ENCODE data around the gene PSMD13. TPM values are rescaled to one million over a fixed set of nuclear protein-coding genes. Genes with fewer than 3 reads are reported as not detected.

PSMD13 gene
- total RNA-seq, 1 donor from 2014 or later = 71.9 TPM

DNA sequence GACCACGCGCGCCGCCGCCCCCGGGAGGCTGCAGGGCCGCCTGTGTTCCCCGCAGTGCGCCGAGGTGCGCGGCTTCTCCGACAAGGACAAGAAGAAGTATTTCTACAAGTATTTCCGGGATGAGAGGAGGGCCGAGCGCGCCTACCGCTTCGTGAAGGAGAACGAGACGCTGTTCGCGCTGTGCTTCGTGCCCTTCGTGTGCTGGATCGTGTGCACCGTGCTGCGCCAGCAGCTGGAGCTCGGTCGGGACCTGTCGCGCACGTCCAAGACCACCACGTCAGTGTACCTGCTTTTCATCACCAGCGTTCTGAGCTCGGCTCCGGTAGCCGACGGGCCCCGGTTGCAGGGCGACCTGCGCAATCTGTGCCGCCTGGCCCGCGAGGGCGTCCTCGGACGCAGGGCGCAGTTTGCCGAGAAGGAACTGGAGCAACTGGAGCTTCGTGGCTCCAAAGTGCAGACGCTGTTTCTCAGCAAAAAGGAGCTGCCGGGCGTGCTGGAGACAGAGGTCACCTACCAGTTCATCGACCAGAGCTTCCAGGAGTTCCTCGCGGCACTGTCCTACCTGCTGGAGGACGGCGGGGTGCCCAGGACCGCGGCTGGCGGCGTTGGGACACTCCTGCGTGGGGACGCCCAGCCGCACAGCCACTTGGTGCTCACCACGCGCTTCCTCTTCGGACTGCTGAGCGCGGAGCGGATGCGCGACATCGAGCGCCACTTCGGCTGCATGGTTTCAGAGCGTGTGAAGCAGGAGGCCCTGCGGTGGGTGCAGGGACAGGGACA, 44.1 kb downstream of the PSMD13 start:
- Histone ChIP-seq H3K9me3 (no peaks in the 10 kb centered on the region), H3K4me1 (peaks cover 21% of the 10 kb centered on the region), H3K4me3 (peak overlapping the region in 1 of 2 donors; percentile 37), H3K27ac (no peak overlapping the region), H3K27me3 (peaks cover 29% of the 10 kb centered on the region), H3K36me3 (no peaks in the 10 kb centered on the region)
- DNase-seq (ENCODE audit: extremely low spot score in 2 of 2) = no peak
- TF ChIP-seq, protein P1, sequence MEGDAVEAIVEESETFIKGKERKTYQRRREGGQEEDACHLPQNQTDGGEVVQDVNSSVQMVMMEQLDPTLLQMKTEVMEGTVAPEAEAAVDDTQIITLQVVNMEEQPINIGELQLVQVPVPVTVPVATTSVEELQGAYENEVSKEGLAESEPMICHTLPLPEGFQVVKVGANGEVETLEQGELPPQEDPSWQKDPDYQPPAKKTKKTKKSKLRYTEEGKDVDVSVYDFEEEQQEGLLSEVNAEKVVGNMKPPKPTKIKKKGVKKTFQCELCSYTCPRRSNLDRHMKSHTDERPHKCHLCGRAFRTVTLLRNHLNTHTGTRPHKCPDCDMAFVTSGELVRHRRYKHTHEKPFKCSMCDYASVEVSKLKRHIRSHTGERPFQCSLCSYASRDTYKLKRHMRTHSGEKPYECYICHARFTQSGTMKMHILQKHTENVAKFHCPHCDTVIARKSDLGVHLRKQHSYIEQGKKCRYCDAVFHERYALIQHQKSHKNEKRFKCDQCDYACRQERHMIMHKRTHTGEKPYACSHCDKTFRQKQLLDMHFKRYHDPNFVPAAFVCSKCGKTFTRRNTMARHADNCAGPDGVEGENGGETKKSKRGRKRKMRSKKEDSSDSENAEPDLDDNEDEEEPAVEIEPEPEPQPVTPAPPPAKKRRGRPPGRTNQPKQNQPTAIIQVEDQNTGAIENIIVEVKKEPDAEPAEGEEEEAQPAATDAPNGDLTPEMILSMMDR (IDR thresholded peaks at IDR 0.05) = no peak
- TF ChIP-seq POLR2A (IDR thresholded peaks at IDR 0.05) = no peak
- peak in 1 of 2 donors; percentile 23 for TF ChIP-seq POLR2AphosphoS5 (IDR thresholded peaks at IDR 0.05; ENCODE audit: insufficient read depth in 1 of 2, low read depth in 1 of 2)
- intact Hi-C loops (cut with DNase I) = no loop called here

- H3K4me3 ChIP-seq = peak overlapping the region in 1 of 2 donors; percentile 37
- intact Hi-C loops (cut with DNase I) = no loop called here
- no peak for DNase-seq (ENCODE audit: extremely low spot score in 2 of 2)
Observed at GRCh38 chr11:281486-282161, 44.8 kb downstream of the PSMD13 start.

DNA sequence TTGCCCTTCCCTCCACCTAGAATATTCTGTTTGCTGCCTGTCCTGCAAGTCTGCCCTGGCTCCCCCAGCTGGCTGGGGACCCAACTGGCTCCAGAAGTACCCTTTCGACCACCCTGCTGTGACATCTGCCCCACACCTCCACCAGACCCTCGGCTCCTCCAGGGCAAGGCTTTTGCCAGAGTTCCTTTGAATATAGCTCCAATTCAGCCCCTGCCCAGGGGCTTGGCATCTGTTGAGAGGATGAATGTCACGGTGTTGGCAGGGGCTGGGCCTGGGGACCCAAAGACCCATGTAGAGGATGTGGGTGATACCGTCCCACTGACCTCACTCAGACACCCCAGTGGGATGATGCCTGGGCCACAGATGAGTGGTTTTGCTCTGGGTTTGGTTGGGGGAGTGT, 45.4 kb downstream of the PSMD13 start:
- H3K27ac ChIP-seq = no peak overlapping the region
- H3K9me3 ChIP-seq = no peaks in the 10 kb centered on the region
- TF ChIP-seq POLR2AphosphoS5 (IDR thresholded peaks at IDR 0.05; ENCODE audit: insufficient read depth in 1 of 2, low read depth in 1 of 2) (no peak), POLR2A (IDR thresholded peaks at IDR 0.05) (no peak)
- TF ChIP-seq, protein P1 (IDR thresholded peaks at IDR 0.05) = no peak
- DNase-seq (ENCODE audit: extremely low spot score in 2 of 2) = no peak
- intact Hi-C loops (cut with DNase I) = no loop called here
- H3K27me3 ChIP-seq = peaks cover 29% of the 10 kb centered on the region
- H3K36me3 ChIP-seq = no peaks in the 10 kb centered on the region
- no peak overlapping the region for H3K4me3 ChIP-seq
- H3K4me1 ChIP-seq = peaks cover 21% of the 10 kb centered on the region

More at GRCh38 chr11:281486-282161, 44.8 kb downstream of the PSMD13 start:
- Histone ChIP-seq H3K4me1 (peaks cover 21% of the 10 kb centered on the region), H3K36me3 (no peaks in the 10 kb centered on the region), H3K27me3 (peaks cover 29% of the 10 kb centered on the region), H3K9me3 (no peaks in the 10 kb centered on the region), H3K27ac (no peak overlapping the region)
- TF ChIP-seq, protein P1 (IDR thresholded peaks at IDR 0.05) = no peak
- TF ChIP-seq POLR2AphosphoS5 (IDR thresholded peaks at IDR 0.05; ENCODE audit: insufficient read depth in 1 of 2, low read depth in 1 of 2) (no peak), POLR2A (IDR thresholded peaks at IDR 0.05) (no peak)

DNA sequence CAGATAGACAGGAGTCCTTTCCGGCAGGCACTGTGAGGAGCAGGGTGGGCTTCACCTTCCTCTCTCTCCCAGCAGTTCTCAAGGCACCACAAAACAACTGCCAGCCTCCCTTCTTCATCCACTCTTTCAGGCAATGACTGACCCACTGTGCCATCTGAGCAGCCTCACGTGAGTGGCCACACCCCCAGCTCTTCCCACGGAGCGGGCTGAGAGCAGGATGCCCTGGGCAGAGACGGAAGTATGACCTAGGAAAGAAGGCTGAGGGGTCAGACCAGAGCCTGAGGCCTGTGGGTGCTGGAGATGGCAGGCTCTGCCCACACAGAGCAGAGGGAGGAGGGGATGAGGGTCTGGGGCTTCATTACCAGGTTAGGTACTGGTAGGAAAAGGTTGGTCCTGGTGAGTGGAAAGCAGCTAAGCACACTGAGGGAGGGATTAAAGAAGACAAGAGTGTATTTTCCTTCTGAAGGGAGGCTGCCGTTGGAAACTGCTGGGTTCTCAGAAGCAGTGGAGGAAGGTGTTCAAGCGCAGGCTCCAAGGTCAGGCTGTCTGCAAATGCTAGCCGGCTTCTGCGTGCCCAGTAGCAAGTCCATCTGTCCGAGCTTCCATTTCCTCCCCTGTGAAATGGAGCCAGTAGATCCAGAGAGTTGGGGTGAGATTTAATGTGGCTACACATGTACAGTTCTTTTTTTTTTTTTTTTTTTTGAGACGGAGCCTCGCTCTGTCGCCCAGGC, 46.0 kb downstream of the PSMD13 start:
- no peaks in the 10 kb centered on the region for H3K36me3 ChIP-seq
- DNase-seq (ENCODE audit: extremely low spot score in 2 of 2) = no peak
- peaks cover 24% of the 10 kb centered on the region for H3K4me1 ChIP-seq
- TF ChIP-seq POLR2A (IDR thresholded peaks at IDR 0.05) (no peak), POLR2AphosphoS5 (IDR thresholded peaks at IDR 0.05; ENCODE audit: insufficient read depth in 1 of 2, low read depth in 1 of 2) (no peak)
- TF ChIP-seq, protein P1 (IDR thresholded peaks at IDR 0.05) = no peak
- H3K27ac ChIP-seq = no peak overlapping the region
- intact Hi-C loops (cut with DNase I) = no loop called here
- H3K27me3 ChIP-seq = peaks cover 29% of the 10 kb centered on the region
- no peak overlapping the region for H3K4me3 ChIP-seq
- no peaks in the 10 kb centered on the region for H3K9me3 ChIP-seq

Data from vagina (tissue), 2 donors.